SK-N-SH treated with all-trans-retinoic acid at 6 μM for 48 hours (cell line): ENCODE data around the gene TMEM11.

ENCODE experiments used
- ATAC-seq: fragments of 200-7000 bp; cut with Tn5 transposase; 3 replicates; pipeline ENCODE4 v1.9.1; 2020; ENCODE audit warnings: mild to moderate bottlenecking, moderate library complexity
- ARNTL ChIP-seq: fragments of 450-650 bp; formaldehyde crosslinking; IDR thresholded peaks from 2 replicates; pipeline ENCODE4 v1.5.0; 2020; ENCODE audit warnings: low read depth, mild to moderate bottlenecking, moderate library complexity, borderline replicate concordance
- BACH2 ChIP-seq: fragments of 250-450 bp; sonication (Bioruptor Pico); IDR thresholded peaks from 2 replicates; pipeline ENCODE4 v1.9.0; 2021; ENCODE audit warnings: mild to moderate bottlenecking, borderline replicate concordance
- GLIS3 ChIP-seq: fragments of 250-450 bp; sonication (Bioruptor Pico); IDR thresholded peaks from 2 replicates; pipeline ENCODE4 v1.5.0; 2020; ENCODE audit warnings: mild to moderate bottlenecking, moderate library complexity
- OSR1 ChIP-seq: fragments of 250-450 bp; sonication (Bioruptor Pico); IDR thresholded peaks from 2 replicates; pipeline ENCODE4 v1.8.0; 2022; ENCODE audit warnings: moderate library complexity, mild to moderate bottlenecking, inconsistent platforms
- PPARA ChIP-seq: fragments of 250-450 bp; sonication (Bioruptor Pico); IDR thresholded peaks from 2 replicates; pipeline ENCODE4 v1.5.0; 2020; ENCODE audit warnings: mild to moderate bottlenecking, borderline replicate concordance
- RARB ChIP-seq: fragments of 250-450 bp; sonication (Bioruptor Pico); IDR thresholded peaks from 2 replicates; pipeline ENCODE4 v1.8.0; 2021; ENCODE audit warnings: mild to moderate bottlenecking, moderate library complexity
- SNAI2 ChIP-seq: fragments of 250-450 bp; sonication (Bioruptor Pico); IDR thresholded peaks from 2 replicates; pipeline ENCODE4 v1.5.0; 2020; ENCODE audit warnings: mild to moderate bottlenecking, moderate library complexity
- TCF4 ChIP-seq: fragments of 250-450 bp; sonication (Bioruptor Pico); IDR thresholded peaks from 2 replicates; pipeline ENCODE4 v1.8.0; 2021; ENCODE audit warnings: mild to moderate bottlenecking, moderate library complexity, borderline replicate concordance
- TOX ChIP-seq: fragments of 250-450 bp; sonication (Bioruptor Pico); IDR thresholded peaks from 2 replicates; pipeline ENCODE4 v1.8.0; 2021; ENCODE audit warnings: mild to moderate bottlenecking, moderate library complexity, borderline replicate concordance
- ZC3H10 ChIP-seq: fragments of 250-450 bp; sonication (Bioruptor Pico); IDR thresholded peaks from 2 replicates; pipeline ENCODE4 v1.5.1; 2021; ENCODE audit warnings: mild to moderate bottlenecking, moderate library complexity
- ZFP3 ChIP-seq: fragments of 250-450 bp; sonication (Bioruptor Pico); IDR thresholded peaks from 2 replicates; pipeline ENCODE4 v1.5.0; 2020; ENCODE audit warnings: mild to moderate bottlenecking, moderate library complexity
- ZNF565 ChIP-seq: fragments of 450-650 bp; formaldehyde crosslinking; conservative IDR thresholded peaks from 2 replicates; pipeline ENCODE4 v1.5.0; 2020; ENCODE audit warnings: low read depth, mild to moderate bottlenecking, moderate library complexity
- ZNF8 ChIP-seq: fragments of 450-650 bp; formaldehyde crosslinking; IDR thresholded peaks from 2 replicates; pipeline ENCODE4 v1.5.0; 2020; ENCODE audit warnings: mild to moderate bottlenecking, moderate library complexity
- TF ChIP-seq, protein P1 (sequence below): fragments of 250-450 bp; sonication (Bioruptor Pico); IDR thresholded peaks from 2 replicates; pipeline ENCODE4 v1.5.0; 2020; ENCODE audit warnings: mild to moderate bottlenecking, moderate library complexity
- TF ChIP-seq, protein P2 (sequence below): fragments of 250-450 bp; sonication (Bioruptor Pico); IDR thresholded peaks from 2 replicates; pipeline ENCODE4 v1.5.1; 2020; ENCODE audit warnings: low read depth, mild to moderate bottlenecking, moderate library complexity
- TF ChIP-seq, protein P3 (sequence below): fragments of 250-450 bp; sonication (Bioruptor Pico); IDR thresholded peaks from 2 replicates; pipeline ENCODE4 v1.8.0; 2020; ENCODE audit warnings: mild to moderate bottlenecking, moderate library complexity, borderline replicate concordance
- TF ChIP-seq, protein P4 (sequence below): fragments of 250-450 bp; sonication (Bioruptor Pico); IDR thresholded peaks from 2 replicates; pipeline ENCODE4 v1.8.0; 2021; ENCODE audit warnings: low read depth, mild to moderate bottlenecking, moderate library complexity, borderline replicate concordance
- TF ChIP-seq, protein P5 (sequence below): fragments of 250-450 bp; sonication (Bioruptor Pico); IDR thresholded peaks from 2 replicates; pipeline ENCODE4 v1.5.1; 2021; ENCODE audit warnings: mild to moderate bottlenecking, moderate library complexity

TMEM11 gene

DNA sequence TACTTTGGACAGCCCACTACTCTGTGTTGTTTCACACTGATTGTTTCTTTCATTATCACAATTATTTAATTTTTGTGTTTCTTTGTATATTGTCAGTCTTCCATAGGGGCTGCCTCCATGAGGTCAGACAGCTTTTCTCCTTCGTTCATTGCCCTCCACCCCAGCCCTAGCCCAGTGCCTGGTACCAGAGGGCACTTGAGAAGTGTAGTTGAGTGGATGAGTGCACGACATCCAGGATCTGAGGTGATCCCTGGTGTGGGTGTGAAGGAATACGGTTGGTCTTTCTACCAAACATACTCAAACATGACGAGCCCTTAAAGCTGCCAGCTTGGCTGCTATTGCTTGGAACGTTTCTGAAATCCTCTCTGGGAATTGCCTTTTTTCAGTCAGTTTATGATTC, 49.3 kb downstream of the TMEM11 start:
- TF ChIP-seq ZFP3 (CRISPR knock-in tag) (no peak), TCF4 (CRISPR knock-in tag) (no peak), SNAI2 (CRISPR knock-in tag) (no peak), PPARA (CRISPR knock-in tag) (no peak)
- TF ChIP-seq, protein P1, sequence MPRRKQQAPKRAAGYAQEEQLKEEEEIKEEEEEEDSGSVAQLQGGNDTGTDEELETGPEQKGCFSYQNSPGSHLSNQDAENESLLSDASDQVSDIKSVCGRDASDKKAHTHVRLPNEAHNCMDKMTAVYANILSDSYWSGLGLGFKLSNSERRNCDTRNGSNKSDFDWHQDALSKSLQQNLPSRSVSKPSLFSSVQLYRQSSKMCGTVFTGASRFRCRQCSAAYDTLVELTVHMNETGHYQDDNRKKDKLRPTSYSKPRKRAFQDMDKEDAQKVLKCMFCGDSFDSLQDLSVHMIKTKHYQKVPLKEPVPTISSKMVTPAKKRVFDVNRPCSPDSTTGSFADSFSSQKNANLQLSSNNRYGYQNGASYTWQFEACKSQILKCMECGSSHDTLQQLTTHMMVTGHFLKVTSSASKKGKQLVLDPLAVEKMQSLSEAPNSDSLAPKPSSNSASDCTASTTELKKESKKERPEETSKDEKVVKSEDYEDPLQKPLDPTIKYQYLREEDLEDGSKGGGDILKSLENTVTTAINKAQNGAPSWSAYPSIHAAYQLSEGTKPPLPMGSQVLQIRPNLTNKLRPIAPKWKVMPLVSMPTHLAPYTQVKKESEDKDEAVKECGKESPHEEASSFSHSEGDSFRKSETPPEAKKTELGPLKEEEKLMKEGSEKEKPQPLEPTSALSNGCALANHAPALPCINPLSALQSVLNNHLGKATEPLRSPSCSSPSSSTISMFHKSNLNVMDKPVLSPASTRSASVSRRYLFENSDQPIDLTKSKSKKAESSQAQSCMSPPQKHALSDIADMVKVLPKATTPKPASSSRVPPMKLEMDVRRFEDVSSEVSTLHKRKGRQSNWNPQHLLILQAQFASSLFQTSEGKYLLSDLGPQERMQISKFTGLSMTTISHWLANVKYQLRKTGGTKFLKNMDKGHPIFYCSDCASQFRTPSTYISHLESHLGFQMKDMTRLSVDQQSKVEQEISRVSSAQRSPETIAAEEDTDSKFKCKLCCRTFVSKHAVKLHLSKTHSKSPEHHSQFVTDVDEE (CRISPR knock-in tag) = no peak
- TF ChIP-seq, protein P2, sequence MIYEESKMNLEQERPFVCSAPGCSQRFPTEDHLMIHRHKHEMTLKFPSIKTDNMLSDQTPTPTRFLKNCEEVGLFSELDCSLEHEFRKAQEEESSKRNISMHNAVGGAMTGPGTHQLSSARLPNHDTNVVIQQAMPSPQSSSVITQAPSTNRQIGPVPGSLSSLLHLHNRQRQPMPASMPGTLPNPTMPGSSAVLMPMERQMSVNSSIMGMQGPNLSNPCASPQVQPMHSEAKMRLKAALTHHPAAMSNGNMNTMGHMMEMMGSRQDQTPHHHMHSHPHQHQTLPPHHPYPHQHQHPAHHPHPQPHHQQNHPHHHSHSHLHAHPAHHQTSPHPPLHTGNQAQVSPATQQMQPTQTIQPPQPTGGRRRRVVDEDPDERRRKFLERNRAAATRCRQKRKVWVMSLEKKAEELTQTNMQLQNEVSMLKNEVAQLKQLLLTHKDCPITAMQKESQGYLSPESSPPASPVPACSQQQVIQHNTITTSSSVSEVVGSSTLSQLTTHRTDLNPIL (CRISPR knock-in tag) = no peak
- no peak for ATAC-seq

DNA sequence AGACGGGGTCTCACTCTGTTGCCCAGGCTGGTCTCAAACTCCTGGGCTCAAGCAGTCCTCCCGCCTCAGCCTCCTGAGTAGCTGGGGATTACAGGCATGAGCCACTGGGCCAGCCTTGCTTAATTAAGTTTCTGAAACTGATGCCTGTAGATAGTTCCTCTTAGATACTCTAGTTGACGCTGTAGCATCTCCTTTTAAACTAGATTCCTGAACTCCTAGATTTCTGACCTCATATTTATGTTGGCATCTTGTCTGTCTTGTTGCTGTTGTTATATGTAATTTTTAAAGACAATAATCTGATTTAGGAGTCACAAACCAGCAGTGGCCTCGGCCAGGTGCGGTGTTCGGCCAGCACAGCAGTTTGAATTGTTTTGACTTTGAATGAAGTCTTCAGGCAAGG, 49.7 kb downstream of the TMEM11 start:
- ATAC-seq = no peak
- TF ChIP-seq PPARA (CRISPR knock-in tag) = no peak
- TF ChIP-seq BACH2 (CRISPR knock-in tag) = no peak
- no peak for TF ChIP-seq TOX (CRISPR knock-in tag)
- TF ChIP-seq, protein P1 (CRISPR knock-in tag) = no peak
- TF ChIP-seq ZC3H10 (CRISPR knock-in tag) = no peak
- TF ChIP-seq ZNF565 (CRISPR knock-in tag) = no peak
- TF ChIP-seq OSR1 (CRISPR knock-in tag) = no peak
- no peak for TF ChIP-seq RARB (CRISPR knock-in tag)
- TF ChIP-seq, protein P3, sequence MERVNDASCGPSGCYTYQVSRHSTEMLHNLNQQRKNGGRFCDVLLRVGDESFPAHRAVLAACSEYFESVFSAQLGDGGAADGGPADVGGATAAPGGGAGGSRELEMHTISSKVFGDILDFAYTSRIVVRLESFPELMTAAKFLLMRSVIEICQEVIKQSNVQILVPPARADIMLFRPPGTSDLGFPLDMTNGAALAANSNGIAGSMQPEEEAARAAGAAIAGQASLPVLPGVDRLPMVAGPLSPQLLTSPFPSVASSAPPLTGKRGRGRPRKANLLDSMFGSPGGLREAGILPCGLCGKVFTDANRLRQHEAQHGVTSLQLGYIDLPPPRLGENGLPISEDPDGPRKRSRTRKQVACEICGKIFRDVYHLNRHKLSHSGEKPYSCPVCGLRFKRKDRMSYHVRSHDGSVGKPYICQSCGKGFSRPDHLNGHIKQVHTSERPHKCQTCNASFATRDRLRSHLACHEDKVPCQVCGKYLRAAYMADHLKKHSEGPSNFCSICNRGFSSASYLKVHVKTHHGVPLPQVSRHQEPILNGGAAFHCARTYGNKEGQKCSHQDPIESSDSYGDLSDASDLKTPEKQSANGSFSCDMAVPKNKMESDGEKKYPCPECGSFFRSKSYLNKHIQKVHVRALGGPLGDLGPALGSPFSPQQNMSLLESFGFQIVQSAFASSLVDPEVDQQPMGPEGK (CRISPR knock-in tag) = no peak
- TF ChIP-seq GLIS3 (CRISPR knock-in tag) = no peak
- no peak for TF ChIP-seq SNAI2 (CRISPR knock-in tag)
- TF ChIP-seq, protein P4, sequence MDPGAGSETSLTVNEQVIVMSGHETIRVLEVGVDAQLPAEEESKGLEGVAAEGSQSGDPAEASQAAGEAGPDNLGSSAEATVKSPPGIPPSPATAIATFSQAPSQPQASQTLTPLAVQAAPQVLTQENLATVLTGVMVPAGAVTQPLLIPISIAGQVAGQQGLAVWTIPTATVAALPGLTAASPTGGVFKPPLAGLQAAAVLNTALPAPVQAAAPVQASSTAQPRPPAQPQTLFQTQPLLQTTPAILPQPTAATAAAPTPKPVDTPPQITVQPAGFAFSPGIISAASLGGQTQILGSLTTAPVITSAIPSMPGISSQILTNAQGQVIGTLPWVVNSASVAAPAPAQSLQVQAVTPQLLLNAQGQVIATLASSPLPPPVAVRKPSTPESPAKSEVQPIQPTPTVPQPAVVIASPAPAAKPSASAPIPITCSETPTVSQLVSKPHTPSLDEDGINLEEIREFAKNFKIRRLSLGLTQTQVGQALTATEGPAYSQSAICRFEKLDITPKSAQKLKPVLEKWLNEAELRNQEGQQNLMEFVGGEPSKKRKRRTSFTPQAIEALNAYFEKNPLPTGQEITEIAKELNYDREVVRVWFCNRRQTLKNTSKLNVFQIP = no peak
- no peak for TF ChIP-seq ARNTL (CRISPR knock-in tag)
- TF ChIP-seq, protein P5, sequence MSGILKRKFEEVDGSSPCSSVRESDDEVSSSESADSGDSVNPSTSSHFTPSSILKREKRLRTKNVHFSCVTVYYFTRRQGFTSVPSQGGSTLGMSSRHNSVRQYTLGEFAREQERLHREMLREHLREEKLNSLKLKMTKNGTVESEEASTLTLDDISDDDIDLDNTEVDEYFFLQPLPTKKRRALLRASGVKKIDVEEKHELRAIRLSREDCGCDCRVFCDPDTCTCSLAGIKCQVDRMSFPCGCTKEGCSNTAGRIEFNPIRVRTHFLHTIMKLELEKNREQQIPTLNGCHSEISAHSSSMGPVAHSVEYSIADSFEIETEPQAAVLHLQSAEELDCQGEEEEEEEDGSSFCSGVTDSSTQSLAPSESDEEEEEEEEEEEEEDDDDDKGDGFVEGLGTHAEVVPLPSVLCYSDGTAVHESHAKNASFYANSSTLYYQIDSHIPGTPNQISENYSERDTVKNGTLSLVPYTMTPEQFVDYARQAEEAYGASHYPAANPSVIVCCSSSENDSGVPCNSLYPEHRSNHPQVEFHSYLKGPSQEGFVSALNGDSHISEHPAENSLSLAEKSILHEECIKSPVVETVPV (CRISPR knock-in tag) = no peak
- no peak for TF ChIP-seq ZNF8 (CRISPR knock-in tag)
